ENCODE results near the gene CR1. TPM values are rescaled to one million over a fixed set of nuclear protein-coding genes. Genes with fewer than 3 reads are reported as not detected.
A peak's percentile ranks its signal among the peaks of the same experiment; 100 is the strongest.

The CR1 gene
- total and polyA plus RNA-seq, 9 of the 15 experiments (the other 6 are each of a cell fraction or from before 2014, with no cell fraction given), result 0.07 to 0.47 (median 0.18) TPM

- peaks cover 5 to 10% of the 10 kb centered on the region in 2 experiments; a peak in 4 of 5 replicates for H3K4me1 ChIP-seq (replicated peaks in 1 of 2; ENCODE audit: control insufficient read depth in 2 of 2, insufficient read depth in 2 of 2, low read length in 2 of 2)
- in situ Hi-C loops (cut with MboI) (no loop called here), intact Hi-C loops (cut with micrococcal nuclease) (no loop called here)
- no peaks in the 10 kb centered on the region for H3K36me3 ChIP-seq (ENCODE audit: control insufficient read depth, insufficient read depth, low read length)
- H3K79me2 ChIP-seq (ENCODE audit: control insufficient read depth, insufficient read depth, low read length), result no peaks in the 10 kb centered on the region
- H3K4me3 ChIP-seq, result peak within 1 kb of the TSS; percentile 28
- no peaks in the 10 kb centered on the region for H3K27me3 ChIP-seq (ENCODE audit: control insufficient read depth in 2 of 2, insufficient read depth in 2 of 2, low read length in 2 of 2)
- ATAC-seq (peak; percentile 94), FAIRE-seq (no peak), DNase-seq (ENCODE audit: extremely low read depth in 1 of 4, low spot score in 3 of 4) (peak; percentile 50 to 71 (median 61))
- peak within 1 kb of the TSS; percentile 69 for H3K4me2 ChIP-seq (ENCODE audit: insufficient read depth, low read length)
- BruUV-seq (replicated peaks), result no TSS peak
- CTCF ChIA-PET (ENCODE audit: low intra/inter-chr PET ratio), result interaction anchor here (0.6 kb wide), 1 partner anchor 118 kb away, joined by 3 read pairs; no protein-coding TSS in a partner anchor
- H2AFZ ChIP-seq (ENCODE audit: low read depth, low read length), result peak within 1 kb of the TSS; percentile 84
- H3K9me3 ChIP-seq (replicated peaks; ENCODE audit: control insufficient read depth, insufficient read depth, low read depth, low read length), result no peaks in the 10 kb centered on the region
- peak within 1 kb of the TSS; percentile 20 to 88 for H3K9ac ChIP-seq (ENCODE audit: insufficient read depth in 1 of 2, low read depth in 2 of 2, low read length in 2 of 2)
- no peak within 1 kb of the TSS for H3K27ac ChIP-seq (ENCODE audit: extremely low read depth, low read depth, low read length)
- no peaks in the 10 kb centered on the region for H4K20me1 ChIP-seq (replicated peaks; ENCODE audit: control insufficient read depth, insufficient read depth, low read length)
- POLR2A ChIA-PET, result no interaction called here
- no peaks in the 10 kb centered on the region for H3K9me1 ChIP-seq (ENCODE audit: control insufficient read depth, insufficient read depth, low read length)
- WGBS (ENCODE audit: insufficient coverage, low coverage, missing lambda C conversion rate), result 34% methylated on average over 67 of the region's 75 CpGs
- TF ChIP-seq ZNF76 (CRISPR knock-in tag; IDR thresholded peaks at IDR 0.05; ENCODE audit: borderline replicate concordance) (no peak), ZBTB33 (CRISPR knock-in tag; IDR thresholded peaks at IDR 0.05) (peak; percentile 90), IRF2 (CRISPR knock-in tag; IDR thresholded peaks at IDR 0.05) (no peak), HCFC1 (IDR thresholded peaks at IDR 0.05; ENCODE audit: low read depth, low read length) (no peak), ILK (tag; IDR thresholded peaks at IDR 0.05; ENCODE audit: borderline replicate concordance, low read depth) (no peak), E2F1 (CRISPR knock-in tag; IDR thresholded peaks at IDR 0.05) (no peak), U2AF2 (optimal IDR thresholded peaks at IDR 0.05; ENCODE audit: low read depth, low read length) (no peak), ZNF586 (CRISPR knock-in tag; conservative IDR thresholded peaks at IDR 0.05) (no peak), ZNF143 (CRISPR knock-in tag; IDR thresholded peaks at IDR 0.05) (no peak), ZFPM2 (CRISPR knock-in tag; IDR thresholded peaks at IDR 0.05) (no peak), ZNF174 (CRISPR knock-in tag; IDR thresholded peaks at IDR 0.05) (no peak), ZNF512 (tag; IDR thresholded peaks at IDR 0.05) (no peak), HNRNPUL1 (IDR thresholded peaks at IDR 0.05; ENCODE audit: low read length) (no peak)
- TF ChIP-seq, protein P1, sequence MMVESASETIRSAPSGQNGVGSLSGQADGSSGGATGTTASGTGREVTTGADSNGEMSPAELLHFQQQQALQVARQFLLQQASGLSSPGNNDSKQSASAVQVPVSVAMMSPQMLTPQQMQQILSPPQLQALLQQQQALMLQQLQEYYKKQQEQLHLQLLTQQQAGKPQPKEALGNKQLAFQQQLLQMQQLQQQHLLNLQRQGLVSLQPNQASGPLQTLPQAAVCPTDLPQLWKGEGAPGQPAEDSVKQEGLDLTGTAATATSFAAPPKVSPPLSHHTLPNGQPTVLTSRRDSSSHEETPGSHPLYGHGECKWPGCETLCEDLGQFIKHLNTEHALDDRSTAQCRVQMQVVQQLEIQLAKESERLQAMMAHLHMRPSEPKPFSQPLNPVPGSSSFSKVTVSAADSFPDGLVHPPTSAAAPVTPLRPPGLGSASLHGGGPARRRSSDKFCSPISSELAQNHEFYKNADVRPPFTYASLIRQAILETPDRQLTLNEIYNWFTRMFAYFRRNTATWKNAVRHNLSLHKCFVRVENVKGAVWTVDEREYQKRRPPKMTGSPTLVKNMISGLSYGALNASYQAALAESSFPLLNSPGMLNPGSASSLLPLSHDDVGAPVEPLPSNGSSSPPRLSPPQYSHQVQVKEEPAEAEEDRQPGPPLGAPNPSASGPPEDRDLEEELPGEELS (CRISPR knock-in tag; IDR thresholded peaks at IDR 0.05; ENCODE audit: borderline replicate concordance), result peak; percentile 23; the same call in 1 of the 2 replicates
Measured at GRCh38 chr1:207454046-207454964, 41.7 kb upstream of the CR1 start, which contains the start of gene CR2. Gene CR2, plus strand, starts transcription at chr1:207454328. Its CDS starts 91 bp downstream, at chr1:207454419.
